HK-2 (cell line): ENCODE results near the gene LRRC59.
"Not testable (repeated sequence)": the region's sequence is repeated elsewhere in the genome, so short reads cannot be mapped to it uniquely, and the experiment has no call there.

Experiments used
- DNase-seq: peaks from one replicate; pipeline ENCODE4 v3.0.0-alpha.2; 2018; ENCODE audit not compliant: unreplicated experiment

LRRC59 gene

GRCh38 chr17:50397111-50397918 lies at the start of gene LRRC59:
LRRC59 (minus strand) TSS chr17:50397523; CDS start chr17:50397317, 206 bp downstream.
- DNase-seq = peak; percentile 93

- no peak for DNase-seq
Measured at GRCh38 chr17:50445730-50446325, 48.5 kb upstream of the LRRC59 start.

- DNase-seq = no peak
Measured at GRCh38 chr17:50444841-50445715, 47.8 kb upstream of the LRRC59 start.

GRCh38 chr17:50443505-50443974 lies 46.2 kb upstream of the LRRC59 start:
- no peak for DNase-seq

GRCh38 chr17:50440838-50441829 lies 43.8 kb upstream of the LRRC59 start:
- no peak for DNase-seq

- DNase-seq = no peak
Measured at GRCh38 chr17:50440172-50440837, 43.0 kb upstream of the LRRC59 start.

- DNase-seq = no peak
Measured at GRCh38 chr17:50439008-50439407, 41.7 kb upstream of the LRRC59 start.

- no peak for DNase-seq
Measured at GRCh38 chr17:50437409-50437808, 40.1 kb upstream of the LRRC59 start.

GRCh38 chr17:50432125-50432762 lies 34.9 kb upstream of the LRRC59 start:
- no peak for DNase-seq

- no peak for DNase-seq
Measured at GRCh38 chr17:50430821-50431618, 33.7 kb upstream of the LRRC59 start.

GRCh38 chr17:50429793-50430192 lies 32.5 kb upstream of the LRRC59 start:
- DNase-seq = no peak

GRCh38 chr17:50428831-50429424 lies 31.6 kb upstream of the LRRC59 start:
- DNase-seq = no peak

GRCh38 chr17:50428126-50428525 lies 30.8 kb upstream of the LRRC59 start:
- DNase-seq = not testable (repeated sequence)

- peak; percentile 46 for DNase-seq
Measured at GRCh38 chr17:50426814-50427787, 29.8 kb upstream of the LRRC59 start.

- DNase-seq = no peak
Measured at GRCh38 chr17:50426472-50426782, 29.1 kb upstream of the LRRC59 start.

GRCh38 chr17:50425682-50426471 lies 28.6 kb upstream of the LRRC59 start, which contains the start of gene ACSF2:
ACSF2 (plus strand) TSS chr17:50426218; CDS start chr17:50426262, 44 bp downstream.
- DNase-seq = peak; percentile 79
